ENCODE data around the gene TMEM170B. TPM values are rescaled to one million over a fixed set of nuclear protein-coding genes. Genes with fewer than 3 reads are reported as not detected.

The TMEM170B gene
- total and polyA plus RNA-seq, 2 of the 8 experiments (the other 6 are each of a cell fraction or from before 2014, with no cell fraction given), result 0.80 to 4.3 TPM

DNA sequence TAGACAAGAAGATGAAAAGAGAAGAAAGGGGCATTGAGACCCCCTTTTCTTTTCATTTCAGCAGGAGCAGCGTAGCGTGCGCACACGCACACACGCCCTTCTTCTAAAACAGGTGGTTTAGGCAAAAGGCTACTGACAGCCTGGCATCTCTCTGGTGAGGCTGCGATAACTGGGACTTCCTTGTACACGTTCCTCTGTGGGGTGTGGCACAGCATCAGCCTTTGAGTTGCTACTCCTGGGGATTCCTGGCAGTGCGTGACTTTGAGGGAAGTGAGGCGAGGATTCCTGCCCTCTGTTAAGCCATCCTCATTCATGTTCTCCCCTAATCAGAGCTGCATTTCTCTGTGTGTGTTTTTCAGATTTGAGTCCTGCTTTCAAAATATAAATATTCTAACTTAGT lies 94.7 kb downstream of the TMEM170B start:
- Histone ChIP-seq H3K36me3 (ENCODE audit: control insufficient read depth in 2 of 4, insufficient read depth in 4 of 4, low read length in 3 of 4) (no peaks in the 10 kb centered on the region), H2BK15ac (ENCODE audit: low read length) (0 out of 2 replicates have a peak overlapping the region, but pooled peaks have one; percentile 48), H4K91ac (replicated peaks; ENCODE audit: insufficient read length, low read length) (no peak overlapping the region), H3K23me2 (ENCODE audit: low read depth, low read length) (no peaks in the 10 kb centered on the region), H3K4me1 (replicated peaks in 1 of 4; ENCODE audit: control insufficient read depth in 3 of 4, insufficient read depth in 4 of 4, low read length in 3 of 4) (peaks cover 0 to 2% (median 0%) of the 10 kb centered on the region in 4 experiments; a peak in 1 of 7 replicates), H3K56ac (replicated peaks; ENCODE audit: insufficient read length, low read depth, low read length) (no peak overlapping the region), H2BK5ac (ENCODE audit: low read depth, low read length) (no peak overlapping the region), H3K18ac (ENCODE audit: extremely low read depth, low read length) (no peak overlapping the region), H3K14ac (ENCODE audit: insufficient read length) (no peak overlapping the region), H3K9ac (replicated peaks in 1 of 4; ENCODE audit: extremely low read depth in 1 of 4, low read depth in 3 of 4, low read length in 3 of 4) (no peak overlapping the region), H3K27me3 (replicated peaks in 1 of 4; ENCODE audit: control insufficient read depth in 3 of 4, extremely low read depth in 1 of 4, insufficient read depth in 3 of 4, low read length in 3 of 4) (no peaks in the 10 kb centered on the region), H3K9me3 (ENCODE audit: insufficient read depth in 2 of 2, low read depth in 1 of 2, low read length in 1 of 2) (no peaks in the 10 kb centered on the region), H4K5ac (ENCODE audit: insufficient read length, low read depth, low read length) (no peak overlapping the region), H2AFZ (ENCODE audit: low read length) (no peak overlapping the region), H3K4ac (replicated peaks; ENCODE audit: insufficient read length, low read depth, low read length) (no peak overlapping the region), H3K23ac (ENCODE audit: insufficient read length) (no peak overlapping the region), H3K27ac (ENCODE audit: low read depth, low read length) (no peak overlapping the region), H3K79me2 (ENCODE audit: control insufficient read depth in 1 of 2, insufficient read depth in 2 of 2, low read length in 2 of 2) (no peaks in the 10 kb centered on the region), H2BK20ac (ENCODE audit: low read length) (no peak overlapping the region), H2BK12ac (ENCODE audit: low read depth, low read length) (no peak overlapping the region), H2BK120ac (replicated peaks; ENCODE audit: low read depth, low read length) (no peak overlapping the region), H3K79me1 (ENCODE audit: low read depth, low read length) (no peaks in the 10 kb centered on the region), H3K4me2 (ENCODE audit: insufficient read depth in 1 of 2, low read depth in 2 of 2, low read length in 2 of 2) (no peak overlapping the region), H2AK5ac (ENCODE audit: low read depth, low read length) (no peak overlapping the region), H3K4me3 (ENCODE audit: extremely low read depth in 1 of 4, insufficient read depth in 2 of 4, low read depth in 3 of 4, low read length in 4 of 4) (no peak overlapping the region), H4K8ac (ENCODE audit: extremely low read depth, insufficient read depth, low read length) (no peak overlapping the region), H4K20me1 (replicated peaks in 1 of 2; ENCODE audit: control insufficient read depth in 1 of 2, insufficient read depth in 2 of 2, low read length in 2 of 2) (no peaks in the 10 kb centered on the region)
- 82% methylated on average over 9 of the region's 9 CpGs; no CpG with 5 or more reads in 1 of the 2 experiments for WGBS, 2 experiments (ENCODE audit: extremely low coverage in 1 of 2, insufficient coverage in 1 of 2, insufficient read length in 1 of 2, insufficient replicate concordance in 2 of 2, low coverage in 1 of 2, low lambda C conversion rate in 2 of 2, missing lambda C conversion rate in 1 of 2)
- FAIRE-seq, result no peak
- POLR2A ChIA-PET (ENCODE audit: partially characterized antibody), result no interaction called here
- CTCF ChIA-PET (ENCODE audit: partially characterized antibody), result interaction anchor here (0.7 to 1.2 kb wide), 3 partner anchors 24 to 47 kb away, joined by 3 read pairs; no protein-coding TSS in a partner anchor
- TF ChIP-seq, protein P1, sequence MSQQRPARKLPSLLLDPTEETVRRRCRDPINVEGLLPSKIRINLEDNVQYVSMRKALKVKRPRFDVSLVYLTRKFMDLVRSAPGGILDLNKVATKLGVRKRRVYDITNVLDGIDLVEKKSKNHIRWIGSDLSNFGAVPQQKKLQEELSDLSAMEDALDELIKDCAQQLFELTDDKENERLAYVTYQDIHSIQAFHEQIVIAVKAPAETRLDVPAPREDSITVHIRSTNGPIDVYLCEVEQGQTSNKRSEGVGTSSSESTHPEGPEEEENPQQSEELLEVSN (IDR thresholded peaks at IDR 0.05), result no peak
- no peak for TF ChIP-seq HDAC6 (IDR thresholded peaks at IDR 0.05; ENCODE audit: low read depth, low read length)
- TF ChIP-seq SUZ12 (IDR thresholded peaks at IDR 0.05; ENCODE audit: low read length), result no peak
- no peak for TF ChIP-seq GTF2F1 (IDR thresholded peaks at IDR 0.05; ENCODE audit: borderline replicate concordance, low read depth, low read length)
- no peak for TF ChIP-seq CTBP2 (IDR thresholded peaks at IDR 0.05; ENCODE audit: borderline replicate concordance, insufficient read depth, insufficient read length, low read length)
- TF ChIP-seq SP2 (IDR thresholded peaks at IDR 0.05; ENCODE audit: low read length), result no peak
- no peak for TF ChIP-seq EZH2 (IDR thresholded peaks at IDR 0.05; ENCODE audit: low read depth, low read length, severe bottlenecking)
- no peak for TF ChIP-seq FOSL1 (IDR thresholded peaks at IDR 0.05; ENCODE audit: insufficient read depth, low read depth, low read length)
- no peak for DNase-seq (ENCODE audit: low read depth in 1 of 2, low spot score in 2 of 2)
